GM12878 (cell line): ENCODE measurements around the gene PROP1. TPM values are rescaled to one million over a fixed set of nuclear protein-coding genes. Genes with fewer than 3 reads are reported as not detected.

Experiments
- ATAC-seq: fragments of 200-7000 bp; cut with Tn5 transposase; 3 replicates; pipeline ENCODE4 v1.9.1; 2020; ENCODE audit warnings: mild to moderate bottlenecking, moderate library complexity
- BruUV-seq: library from RNA; stranded (reverse); fragments of 400-500 nt; replicated peaks from 2 replicates; lab custom pipeline; 2021; lab: Mats Ljungman, UMichigan
- CTCF ChIA-PET: fragments of 300-600 bp; sonication (Branson Sonifier 250); formaldehyde crosslinking; extraction: SDS; loops from one replicate; lab custom pipeline; 2021; ENCODE audit warnings: inconsistent platforms; lab: Yijun Ruan, JAX
- POLR2A ChIA-PET: fragments of 350-600 bp; formaldehyde crosslinking; extraction: SDS; loops from one replicate; lab custom pipeline; 2021; ENCODE audit warnings: inconsistent platforms; lab: Charles Lee
- RAD21 ChIA-PET: fragments of 300-600 bp; sonication (Branson Sonifier 250); formaldehyde crosslinking; loops from one replicate; lab custom pipeline; 2023; ENCODE audit warnings: antibody characterized with exemption; ENCODE audit not compliant: unreplicated experiment; lab: Charles Lee
- SMC1A ChIA-PET: fragments of 300-600 bp; sonication (Branson Sonifier 250); formaldehyde crosslinking; loops from one replicate; lab custom pipeline; 2023; ENCODE audit not compliant: unreplicated experiment, uncharacterized antibody; lab: Charles Lee
- DNase-seq: peaks from one replicate; pipeline ENCODE4 v3.0.0-alpha.2; 2011; ENCODE audit warnings: low read depth, low spot score
- FAIRE-seq: peaks from 3 replicates; lab custom pipeline; 2011; peaks lifted over from hg19 to GRCh38; lab: Jason Lieb, UNC
- H2AFZ ChIP-seq: 2 replicates; pipeline ENCODE4 v1.6.0; 2011; ENCODE audit warnings: low read depth, low read length, control low read depth; ENCODE audit not compliant: control insufficient read depth
- H3K27ac ChIP-seq: 2 replicates; pipeline ENCODE4 v1.5.1; 2011; ENCODE audit warnings: control low read depth; ENCODE audit not compliant: control insufficient read depth, insufficient read depth
- H3K27me3 ChIP-seq, 2 experiments: replicated peaks in 1 of 2; 2 replicates each; pipeline versions ENCODE4 v1.6.0 to v1.6.1; 2011; ENCODE audit warnings: low read length in 1 of 2; ENCODE audit not compliant: control insufficient read depth in 2 of 2, insufficient read depth in 2 of 2
- H3K36me3 ChIP-seq, 2 experiments: 2 replicates each; pipeline ENCODE4 v1.5.1; 2011; ENCODE audit warnings: low read length in 1 of 2; ENCODE audit not compliant: control insufficient read depth in 2 of 2, insufficient read depth in 2 of 2
- H3K4me1 ChIP-seq: 2 replicates; pipeline ENCODE4 v1.6.1; 2011; ENCODE audit warnings: mild to moderate bottlenecking, low read length, moderate library complexity, mixed read lengths; ENCODE audit not compliant: control insufficient read depth, insufficient read depth
- H3K4me2 ChIP-seq: 2 replicates; pipeline ENCODE4 v1.6.0; 2011; ENCODE audit warnings: control low read depth; ENCODE audit not compliant: control insufficient read depth, insufficient read depth
- H3K4me3 ChIP-seq: fragments of 200-600 bp; sonication (generic); 2 replicates; pipeline ENCODE4 v1.5.1; 2016
- H3K79me2 ChIP-seq: 2 replicates; pipeline ENCODE4 v1.6.0; 2011; ENCODE audit warnings: low read length; ENCODE audit not compliant: control insufficient read depth, insufficient read depth
- H3K9ac ChIP-seq: 2 replicates; pipeline ENCODE4 v1.8.0; 2011; ENCODE audit warnings: low read length, control low read depth, mixed read lengths; ENCODE audit not compliant: control insufficient read depth, insufficient read depth
- H3K9me3 ChIP-seq: replicated peaks from 3 replicates; pipeline ENCODE4 v1.5.1; 2011; ENCODE audit warnings: mild to moderate bottlenecking, low read length; ENCODE audit not compliant: control insufficient read depth, insufficient read depth
- H4K20me1 ChIP-seq: 2 replicates; pipeline ENCODE4 v1.6.0; 2011; ENCODE audit not compliant: control insufficient read depth, insufficient read depth
- ASH2L ChIP-seq: fragments of 300-600, 200-600 bp; sonication (generic); IDR thresholded peaks from 2 replicates; pipeline ENCODE4 v1.6.1; 2017; ENCODE audit warnings: low read depth, mild to moderate bottlenecking, borderline replicate concordance
- BCL3 ChIP-seq: IDR thresholded peaks from 2 replicates; pipeline ENCODE4 v1.6.1; 2011; ENCODE audit warnings: borderline replicate concordance, low read depth, mild to moderate bottlenecking, moderate library complexity, low read length; ENCODE audit not compliant: insufficient read depth, poor library complexity, severe bottlenecking
- EGR1 ChIP-seq, 2 experiments: IDR thresholded peaks; 1 replicate in 1 of 2; 2 replicates in 1 of 2; pipeline ENCODE4 v1.6.1; 2011 to 2012; ENCODE audit warnings: low read depth in 2 of 2, low read length in 2 of 2, borderline replicate concordance in 1 of 2, mild to moderate bottlenecking in 1 of 2, moderate library complexity in 1 of 2
- HDAC6 ChIP-seq: fragments of 200-600 bp; sonication (generic); IDR thresholded peaks from one replicate; pipeline ENCODE4 v1.8.0; 2017; ENCODE audit warnings: antibody characterized with exemption; ENCODE audit not compliant: unreplicated experiment
- JUNB ChIP-seq: IDR thresholded peaks from 2 replicates; pipeline ENCODE4 v1.6.1; 2016; ENCODE audit warnings: antibody characterized with exemption, mild to moderate bottlenecking
- MEF2A ChIP-seq: IDR thresholded peaks from 2 replicates; pipeline ENCODE4 v1.6.1; 2011; ENCODE audit warnings: low read depth, mild to moderate bottlenecking, low read length, moderate library complexity; ENCODE audit not compliant: insufficient read depth
- SREBF2 ChIP-seq: IDR thresholded peaks from 2 replicates; pipeline ENCODE4 v1.6.1; 2012; ENCODE audit warnings: mild to moderate bottlenecking, low read length
- TCF3 ChIP-seq: IDR thresholded peaks from 2 replicates; pipeline ENCODE4 v1.6.1; 2012; ENCODE audit warnings: low read depth, mild to moderate bottlenecking, low read length, borderline replicate concordance; ENCODE audit not compliant: insufficient read depth
- ZNF24 ChIP-seq: fragments of 450-650 bp; IDR thresholded peaks from 2 replicates; pipeline ENCODE4 v1.6.1; 2017; ENCODE audit warnings: antibody characterized with exemption, mild to moderate bottlenecking
- WGBS: methylation state at CpG from one replicate; pipeline ENCODE4 v1.1.6; 2016; ENCODE audit warnings: low lambda C conversion rate; ENCODE audit not compliant: insufficient replicate concordance, insufficient coverage; ENCODE audit errors: missing lambda C conversion rate; 5-methylcytosine and 5-hydroxymethylcytosine counted together
- in situ Hi-C: fragments of 300-500 bp; cut with MboI; formaldehyde crosslinking; loops from 9 replicates; pipeline ENCODE4 v1.14.3; 2018; ENCODE audit warnings: mixed read lengths
- intact Hi-C: fragments of 100-400 bp; cut with micrococcal nuclease; formaldehyde crosslinking; loops from one replicate; pipeline ENCODE4 v1.14.2; 2022; ENCODE audit not compliant: unreplicated experiment
- polyA plus RNA-seq, 11 experiments: library from polyadenylated mRNA; depleted of rRNA in 4 of 11; unstranded in 6 of 11; stranded (reverse) in 5 of 11; fragments of >200 nt; fragmentation: Nextera tagmentation in 4 of 11; fragmentation: Illumina TruSeq in 1 of 11; extraction: Ambion mirVana in 4 of 11; extraction: Trizol in 1 of 11; gene quantifications; 1 replicate in 1 of 11; 2 replicates in 10 of 11; pipeline versions ENCODE4 v1.2.1 to v1.2.3, GENCODE V29; 2011 to 2016; ENCODE audit warnings: inconsistent platforms in 2 of 11, missing spikeins in 2 of 11, low read depth in 1 of 11
- total RNA-seq, 4 experiments: library from RNA; depleted of rRNA in 3 of 4; stranded (reverse); fragments of >200 nt in 3 of 4; fragmentation: Illumina TruSeq in 1 of 4; extraction: Trizol in 1 of 4; gene quantifications; 2 replicates each; pipeline versions ENCODE4 v1.2.1 to v1.2.3, GENCODE V29; 2013 to 2021
- TF ChIP-seq, protein P1 (sequence below): fragments of 450-650 bp; IDR thresholded peaks from 2 replicates; pipeline ENCODE4 v1.6.1; 2017; ENCODE audit warnings: mild to moderate bottlenecking, low read depth, inconsistent platforms; ENCODE audit not compliant: poor library complexity, severe bottlenecking
- TF ChIP-seq, protein P2 (sequence below): IDR thresholded peaks from 2 replicates; pipeline ENCODE4 v1.6.1; 2011; ENCODE audit warnings: borderline replicate concordance, low read depth, mild to moderate bottlenecking, moderate library complexity, mixed read lengths, low read length; ENCODE audit not compliant: insufficient read depth; ENCODE audit errors: extremely low read length
- TF ChIP-seq, protein P3 (sequence below): IDR thresholded peaks from 2 replicates; pipeline ENCODE4 v1.6.1; 2012; ENCODE audit warnings: low read depth, low read length, improper control_type of control experiment
- TF ChIP-seq, protein P4 (sequence below): fragments of 450-650 bp; IDR thresholded peaks from 2 replicates; pipeline ENCODE4 v1.6.1; 2018; ENCODE audit warnings: borderline replicate concordance, mild to moderate bottlenecking; ENCODE audit not compliant: partially characterized antibody

PROP1 gene
- total and polyA plus RNA-seq, 10 of the 15 experiments (the other 5 are each of a cell fraction or from before 2014, with no cell fraction given): not detected

DNA sequence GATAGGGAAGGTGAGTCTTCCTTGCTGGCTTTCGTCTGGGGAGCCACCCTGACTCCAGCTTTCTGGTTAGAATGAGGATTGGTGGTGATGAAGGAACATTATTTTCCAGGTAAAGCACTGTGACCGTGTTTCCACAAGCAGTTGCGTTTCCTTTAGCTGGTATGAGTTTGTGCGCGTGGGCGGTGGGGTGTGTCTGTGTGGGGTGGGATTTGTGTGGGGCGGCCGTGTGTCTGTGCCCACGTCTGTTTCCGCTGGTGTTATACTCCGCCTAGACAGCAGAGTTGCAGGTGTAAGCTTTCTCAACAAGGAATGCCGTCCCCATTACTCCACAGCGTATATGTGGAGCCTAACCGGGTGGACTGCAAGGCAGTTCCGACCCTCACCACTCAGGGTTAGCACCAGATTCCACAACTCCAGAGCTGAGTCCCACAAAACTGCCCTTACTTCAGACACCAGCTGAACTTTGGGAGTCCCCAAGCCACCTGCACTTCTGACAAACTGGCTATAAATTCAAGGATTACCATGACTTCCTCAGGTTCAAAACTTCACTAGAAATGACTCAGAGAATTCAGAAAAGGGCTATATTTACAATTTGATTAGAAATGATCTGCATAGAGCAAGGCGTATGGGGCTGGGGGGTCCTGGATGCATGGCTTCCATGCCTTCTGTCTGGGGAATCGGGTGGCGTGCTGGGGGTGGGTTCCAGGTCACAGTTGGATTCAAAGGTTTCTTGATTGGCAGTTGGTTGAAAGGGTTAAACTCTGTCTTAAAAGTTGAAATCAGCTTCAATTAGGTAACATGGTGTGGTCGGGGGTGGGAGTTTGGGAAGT lies 29.8 kb downstream of the PROP1 start:
- ChIA-PET RAD21 (no interaction called here), POLR2A (no interaction called here), CTCF (no interaction called here), SMC1A (no interaction called here)
- BruUV-seq: no TSS peak
- DNase-seq (no peak), FAIRE-seq (no peak), ATAC-seq (no peak)
- no peaks in the 10 kb centered on the region for H4K20me1 ChIP-seq
- no peak overlapping the region for H3K4me3 ChIP-seq
- WGBS: 51% methylated on average over 19 of the region's 19 CpGs
- H3K79me2 ChIP-seq: no peaks in the 10 kb centered on the region
- H3K4me2 ChIP-seq: no peak overlapping the region
- H2AFZ ChIP-seq: no peak overlapping the region
- no peaks in the 10 kb centered on the region for H3K36me3 ChIP-seq
- H3K9ac ChIP-seq: no peak overlapping the region
- in situ Hi-C loops (no loop called here), intact Hi-C loops (no loop called here)
- H3K9me3 ChIP-seq: no peaks in the 10 kb centered on the region
- no peak overlapping the region for H3K27ac ChIP-seq
- H3K4me1 ChIP-seq: no peaks in the 10 kb centered on the region
- no peaks in the 10 kb centered on the region for H3K27me3 ChIP-seq
- TF ChIP-seq, protein P1, sequence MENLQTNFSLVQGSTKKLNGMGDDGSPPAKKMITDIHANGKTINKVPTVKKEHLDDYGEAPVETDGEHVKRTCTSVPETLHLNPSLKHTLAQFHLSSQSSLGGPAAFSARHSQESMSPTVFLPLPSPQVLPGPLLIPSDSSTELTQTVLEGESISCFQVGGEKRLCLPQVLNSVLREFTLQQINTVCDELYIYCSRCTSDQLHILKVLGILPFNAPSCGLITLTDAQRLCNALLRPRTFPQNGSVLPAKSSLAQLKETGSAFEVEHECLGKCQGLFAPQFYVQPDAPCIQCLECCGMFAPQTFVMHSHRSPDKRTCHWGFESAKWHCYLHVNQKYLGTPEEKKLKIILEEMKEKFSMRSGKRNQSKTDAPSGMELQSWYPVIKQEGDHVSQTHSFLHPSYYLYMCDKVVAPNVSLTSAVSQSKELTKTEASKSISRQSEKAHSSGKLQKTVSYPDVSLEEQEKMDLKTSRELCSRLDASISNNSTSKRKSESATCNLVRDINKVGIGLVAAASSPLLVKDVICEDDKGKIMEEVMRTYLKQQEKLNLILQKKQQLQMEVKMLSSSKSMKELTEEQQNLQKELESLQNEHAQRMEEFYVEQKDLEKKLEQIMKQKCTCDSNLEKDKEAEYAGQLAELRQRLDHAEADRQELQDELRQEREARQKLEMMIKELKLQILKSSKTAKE: no peak
- TF ChIP-seq MEF2A (no peak), TCF3 (no peak), JUNB (no peak), ZNF24 (no peak), ASH2L (no peak), HDAC6 (no peak), BCL3 (no peak), EGR1 (IDR thresholded peaks at IDR 0.05; ENCODE audit: borderline replicate concordance in 1 of 2, low read depth in 2 of 2, low read length in 2 of 2) (no peak), SREBF2 (no peak)
- TF ChIP-seq, protein P2, sequence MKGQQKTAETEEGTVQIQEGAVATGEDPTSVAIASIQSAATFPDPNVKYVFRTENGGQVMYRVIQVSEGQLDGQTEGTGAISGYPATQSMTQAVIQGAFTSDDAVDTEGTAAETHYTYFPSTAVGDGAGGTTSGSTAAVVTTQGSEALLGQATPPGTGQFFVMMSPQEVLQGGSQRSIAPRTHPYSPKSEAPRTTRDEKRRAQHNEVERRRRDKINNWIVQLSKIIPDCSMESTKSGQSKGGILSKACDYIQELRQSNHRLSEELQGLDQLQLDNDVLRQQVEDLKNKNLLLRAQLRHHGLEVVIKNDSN: no peak
- TF ChIP-seq, protein P3, sequence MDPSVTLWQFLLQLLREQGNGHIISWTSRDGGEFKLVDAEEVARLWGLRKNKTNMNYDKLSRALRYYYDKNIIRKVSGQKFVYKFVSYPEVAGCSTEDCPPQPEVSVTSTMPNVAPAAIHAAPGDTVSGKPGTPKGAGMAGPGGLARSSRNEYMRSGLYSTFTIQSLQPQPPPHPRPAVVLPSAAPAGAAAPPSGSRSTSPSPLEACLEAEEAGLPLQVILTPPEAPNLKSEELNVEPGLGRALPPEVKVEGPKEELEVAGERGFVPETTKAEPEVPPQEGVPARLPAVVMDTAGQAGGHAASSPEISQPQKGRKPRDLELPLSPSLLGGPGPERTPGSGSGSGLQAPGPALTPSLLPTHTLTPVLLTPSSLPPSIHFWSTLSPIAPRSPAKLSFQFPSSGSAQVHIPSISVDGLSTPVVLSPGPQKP: no peak
- TF ChIP-seq, protein P4, sequence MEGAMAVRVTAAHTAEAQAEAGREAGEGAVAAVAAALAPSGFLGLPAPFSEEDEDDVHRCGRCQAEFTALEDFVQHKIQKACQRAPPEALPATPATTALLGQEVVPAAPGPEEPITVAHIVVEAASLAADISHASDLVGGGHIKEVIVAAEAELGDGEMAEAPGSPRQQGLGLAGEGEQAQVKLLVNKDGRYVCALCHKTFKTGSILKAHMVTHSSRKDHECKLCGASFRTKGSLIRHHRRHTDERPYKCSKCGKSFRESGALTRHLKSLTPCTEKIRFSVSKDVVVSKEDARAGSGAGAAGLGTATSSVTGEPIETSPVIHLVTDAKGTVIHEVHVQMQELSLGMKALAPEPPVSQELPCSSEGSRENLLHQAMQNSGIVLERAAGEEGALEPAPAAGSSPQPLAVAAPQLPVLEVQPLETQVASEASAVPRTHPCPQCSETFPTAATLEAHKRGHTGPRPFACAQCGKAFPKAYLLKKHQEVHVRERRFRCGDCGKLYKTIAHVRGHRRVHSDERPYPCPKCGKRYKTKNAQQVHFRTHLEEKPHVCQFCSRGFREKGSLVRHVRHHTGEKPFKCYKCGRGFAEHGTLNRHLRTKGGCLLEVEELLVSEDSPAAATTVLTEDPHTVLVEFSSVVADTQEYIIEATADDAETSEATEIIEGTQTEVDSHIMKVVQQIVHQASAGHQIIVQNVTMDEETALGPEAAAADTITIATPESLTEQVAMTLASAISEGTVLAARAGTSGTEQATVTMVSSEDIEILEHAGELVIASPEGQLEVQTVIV: no peak
